Measurements from ENCODE around the gene SLC22A16. TPM values are rescaled to one million over a fixed set of nuclear protein-coding genes. Genes with fewer than 3 reads are reported as not detected.
A peak's percentile ranks its signal among the peaks of the same experiment; 100 is the strongest.
"Not testable (repeated sequence)": the region's sequence is repeated elsewhere in the genome, so short reads cannot be mapped to it uniquely, and the experiment has no call there.

The SLC22A16 gene
- total RNA-seq, 3 donors from 2014 or later, result 0.15 to 2.9 (median 0.33) TPM

DNA sequence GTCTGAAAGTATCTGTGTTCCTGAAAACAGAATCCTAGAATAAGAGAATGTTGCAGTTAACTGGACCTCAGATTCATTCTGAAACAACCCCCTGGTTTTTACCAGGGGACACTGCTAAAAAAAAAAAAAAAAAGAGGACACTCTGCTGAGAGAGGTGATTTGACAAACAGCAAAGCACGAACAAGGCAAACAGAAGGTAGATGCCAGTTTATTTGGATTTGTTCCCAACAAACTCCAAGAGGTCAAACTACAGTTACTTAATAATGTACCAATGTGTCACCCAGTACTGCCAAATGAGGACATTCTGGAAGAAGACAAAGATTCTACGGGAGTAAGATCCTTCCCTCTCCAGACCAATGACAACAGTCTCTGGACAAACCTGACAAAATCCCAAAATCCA, 40.6 kb upstream of the SLC22A16 start:
- TF ChIP-seq POLR2A (IDR thresholded peaks at IDR 0.05), result no peak
- TF ChIP-seq, protein P1, sequence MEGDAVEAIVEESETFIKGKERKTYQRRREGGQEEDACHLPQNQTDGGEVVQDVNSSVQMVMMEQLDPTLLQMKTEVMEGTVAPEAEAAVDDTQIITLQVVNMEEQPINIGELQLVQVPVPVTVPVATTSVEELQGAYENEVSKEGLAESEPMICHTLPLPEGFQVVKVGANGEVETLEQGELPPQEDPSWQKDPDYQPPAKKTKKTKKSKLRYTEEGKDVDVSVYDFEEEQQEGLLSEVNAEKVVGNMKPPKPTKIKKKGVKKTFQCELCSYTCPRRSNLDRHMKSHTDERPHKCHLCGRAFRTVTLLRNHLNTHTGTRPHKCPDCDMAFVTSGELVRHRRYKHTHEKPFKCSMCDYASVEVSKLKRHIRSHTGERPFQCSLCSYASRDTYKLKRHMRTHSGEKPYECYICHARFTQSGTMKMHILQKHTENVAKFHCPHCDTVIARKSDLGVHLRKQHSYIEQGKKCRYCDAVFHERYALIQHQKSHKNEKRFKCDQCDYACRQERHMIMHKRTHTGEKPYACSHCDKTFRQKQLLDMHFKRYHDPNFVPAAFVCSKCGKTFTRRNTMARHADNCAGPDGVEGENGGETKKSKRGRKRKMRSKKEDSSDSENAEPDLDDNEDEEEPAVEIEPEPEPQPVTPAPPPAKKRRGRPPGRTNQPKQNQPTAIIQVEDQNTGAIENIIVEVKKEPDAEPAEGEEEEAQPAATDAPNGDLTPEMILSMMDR (IDR thresholded peaks at IDR 0.05), result no peak
- no peak for TF ChIP-seq POLR2AphosphoS5 (IDR thresholded peaks at IDR 0.05)
- no peak for DNase-seq (ENCODE audit: low spot score in 2 of 2)
- Histone ChIP-seq H3K9me3 (no peaks in the 10 kb centered on the region), H3K4me3 (no peak overlapping the region), H3K27ac (peak overlapping the region in 1 of 2 donors; percentile 27), H3K4me1 (peaks cover 0 to 5% of the 10 kb centered on the region in 2 donors), H3K27me3 (no peaks in the 10 kb centered on the region), H3K36me3 (no peaks in the 10 kb centered on the region)
- intact Hi-C loops (cut with DNase I; ENCODE audit: low total_unique reads), result loop anchor here (5.0 kb wide), 1 partner anchor 440 kb away; no protein-coding TSS in a partner anchor

DNA sequence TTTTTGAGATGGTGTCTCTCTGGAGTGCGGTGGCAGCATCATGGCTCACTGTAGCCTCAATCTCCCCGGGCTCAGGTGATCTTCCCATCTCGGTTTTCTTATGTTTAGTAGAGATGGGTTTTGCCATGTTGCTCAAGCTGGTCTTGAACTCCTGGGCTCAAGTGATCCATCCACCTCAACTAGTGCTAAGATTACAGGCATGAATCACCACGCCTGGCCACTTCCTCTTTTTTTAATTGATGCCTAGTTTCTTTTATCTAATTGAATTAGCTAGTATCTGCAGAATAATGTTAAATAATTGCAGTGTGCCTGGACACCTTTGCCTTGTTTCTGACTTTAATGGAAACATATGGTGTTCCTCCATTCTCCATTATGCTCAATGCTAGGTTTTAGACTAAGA, 38.4 kb upstream of the SLC22A16 start:
- no peak for TF ChIP-seq POLR2A (IDR thresholded peaks at IDR 0.05)
- TF ChIP-seq POLR2AphosphoS5 (IDR thresholded peaks at IDR 0.05), result no peak
- TF ChIP-seq, protein P1 (IDR thresholded peaks at IDR 0.05), result no peak
- no peak for DNase-seq (ENCODE audit: low spot score in 2 of 2)
- H3K4me3 ChIP-seq, result no peak overlapping the region
- H3K27me3 ChIP-seq, result no peaks in the 10 kb centered on the region
- H3K36me3 ChIP-seq, result no peaks in the 10 kb centered on the region
- H3K27ac ChIP-seq, result no peak overlapping the region
- H3K9me3 ChIP-seq, result no peaks in the 10 kb centered on the region
- H3K4me1 ChIP-seq, result peaks cover 0 to 5% of the 10 kb centered on the region in 2 donors
- intact Hi-C loops (cut with DNase I; ENCODE audit: low total_unique reads), result loop anchor here (5.0 kb wide), 1 partner anchor 438 kb away; no protein-coding TSS in a partner anchor

DNA sequence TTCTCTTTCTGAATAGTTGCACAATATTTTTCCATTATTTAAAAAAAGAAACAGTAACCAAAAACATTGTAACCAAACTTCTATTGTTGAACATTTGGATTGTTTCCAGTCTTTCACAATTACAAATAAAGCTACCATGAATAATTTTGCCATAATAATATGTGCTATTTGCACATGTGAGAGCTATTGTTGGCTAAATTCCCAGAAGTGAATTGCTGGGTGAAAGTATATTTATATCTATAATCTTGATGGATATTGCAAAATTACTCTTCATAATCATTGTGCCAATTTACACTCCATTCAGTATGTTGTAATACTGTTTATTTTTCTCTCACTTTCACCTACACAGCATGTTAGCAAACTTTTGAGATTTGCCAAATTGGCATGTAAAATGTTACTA, 36.6 kb upstream of the SLC22A16 start:
- Histone ChIP-seq H3K27ac (peak overlapping the region in 1 of 2 donors; percentile 23), H3K27me3 (no peaks in the 10 kb centered on the region), H3K9me3 (no peaks in the 10 kb centered on the region), H3K4me3 (no peak overlapping the region), H3K4me1 (peaks cover 0 to 5% of the 10 kb centered on the region in 2 donors), H3K36me3 (no peaks in the 10 kb centered on the region)
- intact Hi-C loops (cut with DNase I; ENCODE audit: low total_unique reads), result no loop called here
- TF ChIP-seq, protein P1 (IDR thresholded peaks at IDR 0.05), result no peak
- TF ChIP-seq POLR2A (IDR thresholded peaks at IDR 0.05) (no peak), POLR2AphosphoS5 (IDR thresholded peaks at IDR 0.05) (no peak)
- no peak for DNase-seq (ENCODE audit: low spot score in 2 of 2)

DNA sequence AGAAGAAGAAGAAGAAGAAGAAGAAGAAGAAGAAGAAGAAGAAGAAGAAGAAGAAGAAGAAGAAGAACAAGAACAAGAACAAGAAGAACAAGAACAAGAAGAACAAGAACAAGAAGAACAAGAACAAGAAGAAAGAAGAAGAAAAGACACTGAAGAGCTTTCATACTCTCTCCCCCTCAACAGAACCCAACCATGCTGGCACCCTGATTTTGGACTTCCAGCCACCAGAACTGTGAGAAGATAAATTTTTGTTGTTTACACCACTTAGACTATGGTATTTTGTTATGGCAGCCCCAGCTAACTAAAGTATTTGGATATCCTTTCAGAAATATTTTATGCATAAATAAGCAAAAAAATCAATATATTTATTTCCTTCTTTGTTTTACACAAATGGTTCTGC, 36.1 kb upstream of the SLC22A16 start:
- H3K4me3 ChIP-seq; DNase-seq (ENCODE audit: low spot score in 2 of 2); H3K4me1 ChIP-seq; H3K9me3 ChIP-seq; H3K27me3 ChIP-seq; H3K27ac ChIP-seq; H3K36me3 ChIP-seq; intact Hi-C loops (cut with DNase I; ENCODE audit: low total_unique reads): not testable (repeated sequence)

DNA sequence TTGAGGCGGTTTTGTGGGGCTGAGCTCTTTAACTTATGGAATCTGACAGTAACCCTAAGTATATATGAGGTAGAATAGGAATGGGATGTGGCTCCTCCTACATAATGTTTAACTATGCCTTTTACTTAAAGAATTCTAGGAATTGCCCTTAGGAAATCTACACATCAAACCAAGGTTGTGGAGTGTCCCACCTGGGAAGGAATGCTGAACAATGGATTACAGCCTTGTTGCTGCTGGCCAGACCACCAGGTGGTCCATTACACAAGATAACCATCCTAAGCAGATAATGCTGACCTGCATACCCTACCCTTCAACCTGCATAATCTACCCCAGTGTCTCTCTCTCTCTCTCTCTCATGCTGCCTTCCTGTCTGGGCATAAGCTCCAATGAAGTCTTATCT, 35.0 kb upstream of the SLC22A16 start:
- Histone ChIP-seq H3K4me1 (no peaks in the 10 kb centered on the region), H3K27me3 (no peaks in the 10 kb centered on the region), H3K27ac (no peak overlapping the region), H3K36me3 (no peaks in the 10 kb centered on the region), H3K9me3 (no peaks in the 10 kb centered on the region), H3K4me3 (no peak overlapping the region)
- DNase-seq (ENCODE audit: low spot score in 2 of 2), result no peak
- TF ChIP-seq, protein P1 (IDR thresholded peaks at IDR 0.05), result no peak
- TF ChIP-seq POLR2A (IDR thresholded peaks at IDR 0.05), result no peak
- TF ChIP-seq POLR2AphosphoS5 (IDR thresholded peaks at IDR 0.05), result no peak
- intact Hi-C loops (cut with DNase I; ENCODE audit: low total_unique reads), result no loop called here

All from breast epithelium (tissue), 4 donors.